LoVo (cell line): ENCODE data around the gene ELAVL3.

Source experiments
- DNase-seq: peaks from one replicate; pipeline ENCODE4 v3.0.0-alpha.2; 2016; ENCODE audit warnings: low spot score

ELAVL3 gene

DNA sequence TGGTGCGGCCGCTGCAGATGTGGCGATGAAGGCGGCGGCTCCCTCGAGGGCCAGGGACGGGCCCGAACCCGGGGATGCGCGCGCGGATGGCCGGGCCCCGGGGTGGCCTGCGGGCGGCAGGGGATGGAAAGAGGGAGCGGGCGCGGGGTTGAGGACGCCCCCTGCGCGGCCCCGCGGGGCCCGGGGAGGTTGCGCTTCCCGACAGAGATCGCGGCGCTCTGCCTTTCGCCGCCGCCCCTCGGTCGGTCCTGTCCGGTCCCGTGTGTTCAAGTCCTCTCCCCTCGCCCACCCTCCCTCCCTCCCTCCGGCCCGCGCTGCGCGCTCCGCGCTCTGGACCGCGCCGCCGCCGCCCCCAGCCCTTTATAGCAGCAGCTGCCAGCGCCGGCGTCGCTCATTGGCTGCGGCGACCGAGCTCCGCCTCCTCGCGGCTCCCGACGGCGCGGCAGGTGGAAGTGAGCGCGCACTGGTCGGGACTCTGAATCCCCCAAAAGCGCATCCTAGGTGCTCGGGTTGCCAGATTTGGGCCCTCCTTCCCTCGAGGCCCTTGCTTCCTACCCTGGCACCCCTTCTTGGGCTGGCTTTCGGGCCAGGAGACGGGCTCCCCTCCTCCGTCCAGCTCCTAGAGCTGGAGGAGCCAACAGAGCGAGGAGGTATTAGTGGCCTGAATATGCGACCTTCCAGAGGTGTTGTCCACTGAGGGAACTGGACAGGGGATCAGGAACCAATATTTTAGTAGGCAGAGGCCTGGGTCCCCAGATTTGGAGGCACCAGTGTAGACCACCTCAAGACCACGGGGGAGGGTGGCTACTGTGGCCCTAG is at the start of gene ELAVL3:
Gene ELAVL3 (minus strand): TSS at position 332 of the 819 bp plus-strand sequence. CDS start 438 bp downstream, outside the sequence.
- no peak for DNase-seq

DNA sequence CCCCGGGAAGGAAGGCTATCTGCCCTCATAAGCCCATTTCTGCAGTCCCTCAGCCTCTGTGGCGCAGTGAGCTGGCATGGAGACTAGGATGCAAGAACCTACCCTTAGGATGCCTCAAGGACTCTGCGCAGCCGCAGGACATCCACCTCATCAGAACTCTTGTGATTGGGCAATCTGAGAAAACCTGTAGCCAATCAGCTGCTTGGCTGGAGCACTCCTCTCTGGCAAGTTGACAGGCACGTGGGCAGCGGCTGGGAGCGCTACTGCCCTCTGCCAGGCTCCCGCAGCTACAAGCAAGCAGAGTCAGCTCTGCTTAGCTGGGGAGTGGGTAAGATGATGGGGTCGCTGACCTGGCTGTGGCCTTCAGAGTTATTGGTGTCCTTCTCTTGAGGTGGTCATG is 49.6 kb upstream of the ELAVL3 start:
- peak; percentile 33 for DNase-seq

DNA sequence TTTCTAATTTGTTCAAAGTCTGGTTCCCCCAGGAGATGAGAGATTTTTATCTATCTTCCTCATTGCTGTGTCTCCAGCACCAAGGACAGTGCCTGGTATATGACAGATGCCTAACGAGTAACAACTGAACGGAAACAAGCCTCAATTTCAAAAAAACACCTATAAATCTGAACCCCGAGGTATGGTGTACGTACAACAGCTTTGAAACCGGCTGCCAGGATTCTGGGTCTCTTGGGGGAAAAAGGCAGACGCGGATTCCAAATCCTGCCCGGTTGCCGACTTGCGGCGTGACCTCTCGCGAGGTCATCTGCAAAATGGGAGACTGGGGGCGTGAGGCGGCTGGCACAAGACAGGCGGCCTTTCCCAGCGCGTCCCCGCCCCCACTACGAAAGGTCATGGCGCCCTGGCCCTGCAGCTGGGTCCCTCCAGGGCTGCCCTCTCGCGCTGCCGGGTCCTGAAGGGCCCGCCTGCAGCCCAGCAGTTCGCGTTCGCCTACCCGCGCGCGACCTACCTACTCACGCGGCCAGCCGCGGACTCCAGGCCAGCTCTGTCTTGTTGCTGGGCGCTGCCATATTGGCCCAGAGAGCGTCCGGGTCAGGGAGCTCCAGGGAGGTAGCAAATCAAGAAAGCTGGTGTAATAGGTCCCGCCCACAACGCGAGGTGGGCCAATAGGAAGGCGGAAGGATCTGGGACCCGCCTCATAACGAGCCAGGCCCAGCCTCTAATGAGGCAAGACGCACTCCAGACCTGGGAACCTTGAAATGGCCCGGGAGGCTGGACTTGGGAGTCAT is 47.9 kb upstream of the ELAVL3 start, which contains the start of gene ECSIT:
Gene ECSIT (minus strand): TSS at position 584 of the 791 bp plus-strand sequence. CDS start 9,964 bp downstream, outside the sequence.
- DNase-seq: peak; percentile 97

DNA sequence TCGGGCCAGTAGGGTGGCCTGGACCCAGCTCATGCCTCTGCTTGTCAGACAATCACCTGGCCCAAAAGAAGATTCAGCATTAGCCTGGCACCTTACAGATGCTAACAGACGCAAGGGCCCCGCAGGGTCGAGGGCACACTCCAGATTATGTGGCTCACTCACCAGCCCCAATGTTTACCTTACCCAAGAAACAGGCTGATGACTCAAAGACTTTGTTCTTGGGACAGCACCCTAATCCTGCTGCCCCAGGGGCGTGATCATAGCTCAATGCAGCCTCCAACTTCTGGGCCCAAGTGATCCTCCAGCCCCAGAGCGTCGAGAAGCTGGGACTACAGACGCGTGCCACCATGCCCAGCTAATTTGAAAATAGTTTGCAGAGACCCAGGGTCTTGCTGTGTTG is 38.3 kb upstream of the ELAVL3 start:
- no peak for DNase-seq

DNA sequence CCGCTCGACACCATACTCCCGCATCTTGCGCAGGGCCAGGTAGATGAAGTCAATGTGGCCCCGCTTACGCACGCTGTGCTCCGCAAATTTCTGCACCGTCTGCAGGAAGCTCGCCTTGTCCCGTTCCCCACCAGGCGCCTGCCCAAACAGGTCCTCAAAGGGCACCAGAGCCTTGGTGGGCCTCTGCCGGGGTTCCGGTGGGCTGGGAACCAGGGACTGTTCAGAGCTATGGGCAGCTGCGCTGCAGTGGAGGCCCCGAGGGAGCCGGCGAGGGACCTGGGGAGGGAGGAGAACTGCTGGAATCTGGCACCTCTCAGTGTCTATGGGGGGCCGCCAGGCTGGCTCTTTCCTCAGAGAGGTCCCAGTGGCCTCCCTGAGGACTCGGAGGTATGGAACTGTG is 33.1 kb upstream of the ELAVL3 start:
- DNase-seq: no peak

DNA sequence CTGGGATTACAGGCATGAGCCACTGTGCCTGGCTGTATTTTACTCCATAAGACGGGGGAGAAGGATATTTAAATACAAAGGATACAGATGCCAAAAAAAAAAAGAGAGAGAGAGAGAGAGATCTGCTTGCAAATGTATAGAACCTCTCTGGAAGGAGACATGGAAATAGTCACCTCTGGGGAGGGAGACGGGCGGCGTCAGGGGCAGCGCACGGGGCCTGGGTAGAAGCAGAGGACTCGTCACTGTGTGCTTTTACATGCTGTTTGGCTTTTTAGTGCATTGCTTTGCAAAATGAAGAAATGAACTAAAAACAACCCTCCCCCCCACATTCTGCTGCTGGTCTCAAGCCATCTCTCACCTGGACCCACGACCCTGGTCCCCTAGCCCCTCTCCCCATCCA is 29.6 kb upstream of the ELAVL3 start:
- no peak for DNase-seq

DNA sequence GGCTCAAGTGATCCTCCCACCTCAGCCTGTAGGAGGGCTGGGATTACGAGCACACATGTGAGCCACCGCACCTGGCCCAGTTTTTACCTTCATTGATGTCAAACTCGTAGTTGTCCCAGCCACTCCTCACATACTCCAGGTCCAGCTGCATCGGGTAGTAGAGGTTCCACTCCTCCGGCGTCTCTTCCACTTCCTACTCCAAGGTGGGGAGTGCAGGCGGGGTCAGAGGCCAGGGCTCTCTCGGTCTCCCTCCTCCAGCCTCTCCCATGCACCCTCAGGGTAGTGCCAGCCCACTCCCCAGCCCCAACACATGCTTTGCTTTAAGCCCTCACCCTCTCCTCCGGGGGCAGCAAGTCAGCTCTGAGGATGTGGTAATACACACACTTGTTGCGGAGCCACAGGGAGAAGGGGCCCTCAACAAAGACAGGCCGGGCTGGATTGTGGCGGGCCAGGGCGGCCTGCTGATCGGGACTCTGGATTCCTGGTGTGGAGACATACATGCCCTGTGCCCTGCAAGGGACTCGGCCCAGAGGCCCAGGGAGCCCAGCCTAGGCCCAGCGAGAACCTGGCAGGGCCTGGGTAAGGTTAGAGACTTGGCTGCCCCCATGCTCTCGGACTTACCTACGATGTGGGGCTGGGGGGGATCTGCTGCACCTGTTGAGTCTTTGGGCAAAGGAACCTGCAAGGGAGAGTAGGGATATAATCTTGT is 26.7 kb upstream of the ELAVL3 start:
- DNase-seq: no peak

DNA sequence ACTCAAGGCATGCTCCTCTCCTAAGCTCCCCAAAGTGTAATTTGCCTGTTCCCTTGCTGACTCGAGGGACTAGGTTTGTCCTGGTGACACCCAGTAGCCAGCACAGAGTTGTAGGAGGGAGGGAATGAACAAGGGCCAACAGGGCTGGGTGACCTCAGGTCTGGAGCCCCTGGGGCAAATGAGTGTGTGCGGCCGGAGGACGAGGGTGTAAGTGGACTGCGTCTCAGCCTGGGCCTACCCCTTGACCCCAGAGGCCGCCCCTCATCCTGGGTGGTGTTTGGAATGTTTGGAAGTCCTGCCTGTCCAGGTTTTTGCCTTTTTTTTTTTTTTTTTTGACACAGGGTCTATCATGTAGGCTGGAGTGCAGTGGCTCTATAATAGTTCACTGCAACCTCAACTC is 26.1 kb upstream of the ELAVL3 start:
- no peak for DNase-seq

DNA sequence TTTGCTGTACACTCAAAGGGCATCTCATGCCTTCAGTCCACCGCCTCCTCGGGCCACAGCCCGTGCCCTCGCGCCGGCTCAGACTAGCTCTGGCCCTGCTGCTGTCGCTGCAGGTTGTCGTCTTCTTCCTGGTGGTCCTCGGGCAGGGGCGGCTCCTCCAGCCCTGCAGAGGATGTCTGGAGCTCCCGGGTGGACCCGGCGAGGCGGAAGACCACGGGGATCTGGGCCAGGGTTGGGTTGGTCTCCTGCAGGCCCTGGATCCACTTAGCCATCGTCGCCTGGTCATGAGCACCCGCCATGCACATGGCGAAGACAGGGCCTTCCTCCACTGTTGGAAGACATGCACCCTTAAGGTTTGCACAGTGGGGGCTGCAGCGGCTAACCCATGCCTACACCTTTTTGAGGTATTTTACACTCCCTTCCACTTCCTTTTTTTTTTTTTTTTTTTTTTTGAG is 25.3 kb upstream of the ELAVL3 start:
- DNase-seq: no peak

DNA sequence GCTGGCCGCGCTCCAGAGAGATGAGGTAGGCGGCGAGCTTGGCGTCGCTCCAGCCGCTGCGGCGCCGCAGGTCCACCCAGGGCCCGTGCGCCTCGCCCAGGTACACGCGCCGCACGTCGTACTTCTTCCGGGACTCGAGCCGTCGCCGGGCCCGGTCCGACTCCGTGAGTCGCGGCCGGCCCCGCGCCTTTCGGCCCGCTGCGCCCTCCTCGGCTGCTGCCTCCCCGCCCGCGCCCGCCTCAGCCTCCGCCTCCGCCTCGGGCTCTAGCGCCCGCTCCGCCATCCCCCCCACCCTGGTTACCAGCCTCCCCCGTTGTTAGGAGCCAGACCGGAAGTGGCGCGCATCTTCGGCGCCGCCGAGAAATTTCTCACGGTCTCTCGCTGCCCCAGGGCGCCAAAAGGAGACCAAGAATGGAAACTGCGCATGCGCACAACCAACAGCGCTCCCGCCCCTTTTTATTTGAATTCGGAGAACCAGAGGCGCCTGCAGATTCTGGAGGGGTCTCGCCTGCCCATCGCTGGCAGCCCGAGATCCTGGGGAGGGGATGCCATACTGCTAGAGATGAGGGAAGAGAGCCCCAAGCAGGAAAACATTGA is 24.8 kb upstream of the ELAVL3 start, which contains the start of gene ZNF653:
Gene ZNF653 (minus strand): TSS at position 336 of the 597 bp plus-strand sequence. CDS start 53 bp downstream, at position 283.
- DNase-seq: peak; percentile 94

DNA sequence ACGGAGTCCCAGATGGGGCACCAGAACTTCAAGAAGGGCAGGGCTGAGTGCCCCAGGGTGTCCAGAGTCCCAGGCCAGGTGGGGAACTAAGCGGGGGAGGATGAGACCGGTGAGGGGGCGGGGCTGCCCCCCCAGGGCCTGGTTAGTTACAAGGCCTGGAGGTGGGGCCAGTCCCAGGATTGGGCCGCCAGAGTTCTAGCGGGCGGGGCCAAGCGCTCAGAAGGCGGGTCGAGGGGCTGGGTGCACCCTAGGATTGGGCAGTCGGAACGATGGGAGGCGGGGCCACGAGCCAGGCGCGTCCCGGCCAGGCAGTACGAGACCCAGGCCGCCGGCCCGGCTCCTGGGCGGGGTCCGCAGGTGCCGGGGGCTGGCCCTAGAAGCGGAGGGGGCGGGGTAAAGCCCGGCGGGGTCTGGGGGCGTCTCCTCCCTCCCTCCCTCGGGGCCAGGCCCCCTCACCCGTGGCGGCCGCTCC is 24.2 kb upstream of the ELAVL3 start:
- peak; percentile 93 for DNase-seq

DNA sequence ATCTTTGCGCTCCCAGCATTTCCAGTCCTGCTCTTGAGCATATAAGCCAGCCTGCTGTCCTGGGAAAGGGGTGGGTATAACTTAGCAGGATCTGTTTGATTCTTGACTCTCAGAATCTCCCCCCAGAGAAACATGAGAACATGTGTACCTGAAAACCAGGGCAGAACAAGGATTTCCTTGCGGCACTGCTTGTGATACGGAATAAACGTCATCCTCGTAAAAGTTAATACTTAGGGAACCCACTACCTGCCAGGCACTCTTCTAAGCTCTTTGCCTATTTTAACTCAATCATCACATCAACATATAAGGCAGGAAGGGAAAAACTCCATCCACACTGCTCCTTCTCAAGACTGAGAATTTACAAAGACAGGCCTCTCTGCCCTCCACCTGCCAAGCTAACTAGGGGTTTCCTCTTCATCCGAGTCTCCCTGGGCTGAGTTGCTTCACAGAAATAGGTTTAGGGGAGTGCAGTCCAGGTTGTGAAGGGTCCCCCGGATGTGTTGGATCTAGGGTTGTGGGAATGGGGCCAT is 23.7 kb upstream of the ELAVL3 start:
- no peak for DNase-seq

DNA sequence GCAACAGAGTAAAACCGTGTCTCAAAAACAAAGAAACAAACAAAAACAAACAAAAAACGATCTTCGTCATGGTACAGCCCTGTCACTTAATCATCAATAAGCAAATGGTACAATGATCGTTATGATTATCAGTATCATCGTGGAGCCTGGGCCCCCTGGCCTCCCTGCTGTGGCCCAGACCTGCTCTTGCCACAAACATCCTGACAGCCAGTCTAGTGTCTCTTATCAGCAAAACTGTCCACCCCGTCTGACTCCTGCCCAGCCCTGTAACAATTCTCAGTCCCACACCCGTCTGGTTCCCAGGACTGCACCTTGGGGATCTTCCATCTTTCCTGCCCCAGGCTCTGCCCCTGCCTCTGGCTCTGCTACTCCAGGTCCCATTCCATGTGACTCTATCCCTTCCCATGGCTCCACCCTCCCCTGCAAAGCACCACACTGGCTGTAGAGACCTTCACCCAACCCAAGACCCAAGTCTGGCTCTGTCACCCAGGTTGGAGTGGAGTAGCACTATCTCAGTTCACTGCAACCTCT is 19.1 kb upstream of the ELAVL3 start:
- DNase-seq: no peak

DNA sequence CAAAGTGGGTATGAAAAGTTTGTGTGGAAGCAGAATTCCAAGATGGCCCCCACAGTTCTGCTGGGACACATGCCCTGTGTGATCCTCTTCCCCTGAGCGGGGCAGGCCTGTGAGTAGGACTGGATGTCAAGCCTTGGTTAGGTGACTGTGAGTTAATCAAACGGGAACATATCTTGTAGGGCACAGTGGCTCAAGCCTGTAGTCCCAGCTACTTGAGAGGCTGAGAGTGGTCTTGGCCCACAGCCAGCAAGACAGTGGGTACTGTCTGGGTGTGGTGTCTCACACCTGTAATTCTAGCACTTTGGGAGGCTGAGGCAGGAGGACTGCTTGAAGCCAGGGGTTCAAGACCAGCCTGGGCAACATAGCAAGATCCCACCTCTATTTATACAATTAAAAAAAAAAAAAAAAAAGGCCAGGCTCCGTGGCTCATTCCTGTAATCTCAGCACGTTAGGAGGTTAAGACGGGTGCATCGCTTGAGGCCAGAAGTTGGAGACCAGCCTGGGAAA is 18.4 kb upstream of the ELAVL3 start:
- no peak for DNase-seq

DNA sequence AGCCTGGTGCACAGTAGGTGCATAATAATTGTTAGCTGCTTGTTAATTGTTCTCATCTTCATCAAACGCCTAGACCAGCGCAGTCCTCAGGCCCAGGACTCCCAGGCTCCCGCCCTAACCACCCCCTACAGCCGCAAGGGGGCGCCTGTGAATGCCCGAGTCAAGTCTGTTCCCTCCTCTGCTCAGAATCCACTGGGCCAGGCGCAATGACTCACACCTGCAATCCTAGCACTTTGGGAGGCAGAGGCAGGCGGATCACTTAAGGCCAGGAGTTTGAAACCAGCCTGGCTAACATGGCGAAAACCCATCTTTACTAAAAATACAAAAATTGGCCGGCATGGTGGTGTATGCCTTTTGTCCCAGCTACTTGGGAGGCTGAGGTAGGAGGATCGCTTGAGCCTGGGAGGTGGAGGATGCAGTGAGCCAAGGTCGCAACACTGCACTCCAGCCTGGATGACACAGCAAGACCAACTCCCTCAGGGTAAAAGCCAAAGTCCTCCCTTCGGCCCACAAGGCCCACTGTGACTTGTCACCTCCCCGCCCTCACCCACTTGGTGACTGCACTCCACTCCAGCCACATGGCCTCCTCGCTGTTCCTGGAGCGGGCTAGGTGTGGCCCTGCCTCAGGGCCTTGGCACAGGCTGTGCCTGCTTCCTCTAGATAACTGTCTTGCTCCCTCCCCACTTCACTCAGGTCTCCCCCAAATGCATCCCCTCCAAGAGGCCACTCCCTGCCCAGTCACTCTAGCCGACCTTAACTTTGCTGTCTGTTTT is 15.7 kb upstream of the ELAVL3 start:
- DNase-seq: peak; percentile 47

DNA sequence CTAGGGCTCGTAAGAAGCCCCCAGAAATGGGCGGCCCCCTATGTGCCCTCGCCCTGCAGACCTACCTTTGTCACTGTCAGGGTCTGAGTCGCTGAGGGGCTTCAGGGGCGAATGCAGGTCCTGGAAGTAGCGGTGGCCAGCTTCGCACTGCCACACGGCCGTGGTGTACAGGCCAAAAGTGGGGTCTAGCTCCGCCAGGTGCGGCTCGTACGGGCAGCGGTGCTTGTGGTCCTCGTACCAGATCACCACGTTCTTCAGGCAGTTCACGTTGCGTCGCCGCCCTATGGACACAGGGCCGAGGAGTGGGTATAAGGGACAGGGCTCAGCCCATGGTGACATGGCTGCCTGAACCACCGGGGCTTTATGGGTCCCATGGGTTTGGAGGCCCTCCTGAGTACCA is 15.0 kb upstream of the ELAVL3 start:
- DNase-seq: no peak

DNA sequence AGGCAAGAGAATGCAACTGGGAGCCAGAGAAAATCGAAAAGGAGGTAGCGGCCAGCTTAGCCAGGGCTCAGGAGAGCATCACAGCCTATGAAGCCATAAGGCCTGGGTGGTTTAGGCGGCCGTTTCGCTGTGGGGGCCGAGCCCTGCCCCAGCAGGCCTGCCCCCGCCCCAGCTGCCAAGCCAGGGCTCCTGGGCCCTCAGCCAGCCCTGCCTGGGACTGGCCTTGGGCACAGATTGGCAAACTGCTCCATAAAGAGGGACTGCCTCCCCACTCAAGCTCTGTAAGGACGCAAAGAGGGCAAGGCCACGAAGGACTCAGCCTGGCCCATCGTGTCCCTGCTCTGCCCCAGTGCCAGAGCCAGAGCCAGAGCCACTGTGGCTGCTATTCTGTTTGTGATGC is 14.6 kb upstream of the ELAVL3 start:
- DNase-seq: no peak

DNA sequence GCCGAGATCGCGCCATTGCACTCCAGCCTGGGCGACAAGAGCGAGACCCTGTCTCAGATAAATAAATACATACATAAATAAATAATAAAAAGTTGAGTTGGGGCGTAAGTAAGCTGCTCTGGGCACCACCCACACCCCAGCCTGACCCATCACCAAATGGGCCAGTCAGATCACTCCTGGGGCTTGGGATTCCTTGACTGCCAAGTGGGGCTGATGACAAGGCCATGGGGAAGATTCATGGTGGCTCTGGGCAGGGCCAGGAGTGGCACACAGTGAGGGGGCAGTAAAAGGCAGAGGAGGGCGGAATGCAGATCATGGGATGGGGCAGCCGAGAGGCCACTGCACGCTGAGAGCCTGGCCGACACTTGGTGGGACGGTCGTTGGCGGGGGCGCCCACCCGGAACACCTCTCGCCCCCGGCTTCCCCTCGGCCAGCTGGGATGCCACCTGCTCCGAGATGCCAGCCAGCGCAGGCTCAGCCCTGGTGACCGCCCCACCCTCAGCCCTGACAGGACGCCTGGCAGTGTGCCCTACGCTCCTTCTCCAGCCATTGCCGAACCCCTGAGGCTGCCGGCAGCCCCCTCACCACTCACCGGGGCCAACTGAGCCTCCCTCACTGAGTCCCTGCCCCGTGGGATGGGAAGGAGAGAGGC is 13.9 kb upstream of the ELAVL3 start:
- no peak for DNase-seq

DNA sequence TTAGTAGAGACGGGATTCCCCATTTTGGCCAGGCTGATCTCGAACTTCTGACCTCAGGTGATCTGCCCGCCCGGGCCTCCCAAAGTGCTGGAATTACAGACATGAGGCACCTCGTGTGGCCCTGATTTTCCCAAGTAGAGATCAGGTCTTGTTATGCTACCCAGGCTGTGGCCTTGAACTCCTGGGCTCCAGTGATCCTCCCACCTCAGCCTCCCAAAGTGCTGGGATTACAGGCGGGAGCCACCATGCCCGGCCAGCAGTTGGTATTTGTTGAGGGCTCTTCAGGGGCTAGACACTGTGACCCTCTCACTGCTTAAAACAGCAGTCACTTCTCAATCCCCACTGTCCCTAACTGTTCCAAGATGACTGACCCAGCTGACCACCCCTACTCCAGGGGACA is 8.5 kb upstream of the ELAVL3 start:
- no peak for DNase-seq
